Nucleus accumbens (tissue), 56 donors: ENCODE results near the gene PPARG.
"Not testable (repeated sequence)": the region's sequence is repeated elsewhere in the genome, so short reads cannot be mapped to it uniquely, and the experiment has no call there.

ENCODE experiments used
- DNase-seq, 56 donors: peaks; one replicate each; lab custom pipeline; 2025; lab: John Stamatoyannopoulos, UW

Gene PPARG

GRCh38 chr3:12370758-12371157, 81.9 kb downstream of the PPARG start:
- DNase-seq, result no peak

- DNase-seq, result no peak
Observed at GRCh38 chr3:12371525-12372140, 82.8 kb downstream of the PPARG start.

- no peak for DNase-seq
Observed at GRCh38 chr3:12372741-12373280, 83.9 kb downstream of the PPARG start.

- DNase-seq, result no peak
Observed at GRCh38 chr3:12375572-12375971, 86.7 kb downstream of the PPARG start.

GRCh38 chr3:12379640-12380429, 91.0 kb downstream of the PPARG start:
- no peak for DNase-seq

- no peak for DNase-seq
Observed at GRCh38 chr3:12380461-12380860, 91.6 kb downstream of the PPARG start.

- no peak for DNase-seq
Observed at GRCh38 chr3:12381199-12381598, 92.3 kb downstream of the PPARG start.

GRCh38 chr3:12383218-12383617, 94.3 kb downstream of the PPARG start:
- DNase-seq, result no peak

- DNase-seq, result no peak
Observed at GRCh38 chr3:12384451-12385233, 95.8 kb downstream of the PPARG start.

- DNase-seq, result not testable (repeated sequence)
Observed at GRCh38 chr3:12386514-12387291, 97.8 kb downstream of the PPARG start.

- DNase-seq, result no peak
Observed at GRCh38 chr3:12388185-12388584, 99.3 kb downstream of the PPARG start.

- DNase-seq, result no peak
Observed at GRCh38 chr3:12392101-12392878, 103.4 kb downstream of the PPARG start.

- DNase-seq, result no peak
Observed at GRCh38 chr3:12393894-12394293, 105.0 kb downstream of the PPARG start.

GRCh38 chr3:12394569-12395271, 105.8 kb downstream of the PPARG start:
- DNase-seq, result no peak

- DNase-seq, result no peak
Observed at GRCh38 chr3:12395349-12396012, 106.6 kb downstream of the PPARG start.

GRCh38 chr3:12396471-12396870, 107.6 kb downstream of the PPARG start:
- DNase-seq, result no peak

GRCh38 chr3:12399226-12399625, 110.4 kb downstream of the PPARG start:
- no peak for DNase-seq

- DNase-seq, result no peak
Observed at GRCh38 chr3:12400616-12401194, 111.8 kb downstream of the PPARG start.
